Panc1 (cell line): ENCODE data around the gene AGRP. TPM values are rescaled to one million over a fixed set of nuclear protein-coding genes. Genes with fewer than 3 reads are reported as not detected.

ENCODE experiments used
- ATAC-seq: fragments of 200-7000 bp; cut with Tn5 transposase; 2 replicates; pipeline ENCODE4 v1.9.1; 2020; ENCODE audit warnings: mild to moderate bottlenecking, moderate library complexity
- BruUV-seq: library from RNA; stranded (reverse); fragments of 400-500 nt; replicated peaks from 2 replicates; lab custom pipeline; 2021; lab: Mats Ljungman, UMichigan
- CTCF ChIA-PET: fragments of 300-600 bp; sonication (Branson Sonifier 250); formaldehyde crosslinking; loops from one replicate; lab custom pipeline; 2022; ENCODE audit warnings: antibody characterized with exemption; lab: Charles Lee
- POLR2A ChIA-PET: fragments of 300-600 bp; sonication (Branson Sonifier 250); formaldehyde crosslinking; loops from one replicate; lab custom pipeline; 2022; ENCODE audit warnings: antibody characterized with exemption; lab: Charles Lee
- DNase-seq: peaks from one replicate; pipeline ENCODE4 v3.0.0-alpha.2; 2010; ENCODE audit warnings: low read depth, low spot score
- H3K27ac ChIP-seq: 2 replicates; pipeline ENCODE4 v1.5.1; 2011; ENCODE audit warnings: mild to moderate bottlenecking, low read length, inconsistent platforms
- H3K27me3 ChIP-seq: fragments of 200-500 bp; sonication (Bioruptor generic); 2 replicates; pipeline ENCODE4 v1.6.0; 2014; ENCODE audit warnings: low read length, inconsistent platforms; ENCODE audit not compliant: control insufficient read depth, insufficient read depth
- H3K36me3 ChIP-seq: fragments of 200-500 bp; sonication (Bioruptor generic); 2 replicates; pipeline ENCODE4 v1.5.1; 2014; ENCODE audit warnings: inconsistent platforms, mild to moderate bottlenecking, low read length, moderate library complexity; ENCODE audit not compliant: control insufficient read depth, insufficient read depth
- H3K4me1 ChIP-seq: 2 replicates; pipeline ENCODE4 v1.5.1; 2011; ENCODE audit warnings: inconsistent platforms, mild to moderate bottlenecking, low read length, moderate library complexity; ENCODE audit not compliant: control insufficient read depth, insufficient read depth
- H3K4me3 ChIP-seq, 2 experiments: 2 replicates each; pipeline ENCODE4 v1.5.1; 2011 to 2012; ENCODE audit warnings: low read depth in 2 of 2, low read length in 2 of 2, mild to moderate bottlenecking in 2 of 2, inconsistent platforms in 1 of 2, moderate library complexity in 1 of 2
- H3K9me3 ChIP-seq: fragments of 200-500 bp; sonication (Bioruptor generic); 2 replicates; pipeline ENCODE4 v1.5.1; 2014; ENCODE audit warnings: low read depth, mild to moderate bottlenecking, inconsistent platforms, low read length, moderate library complexity; ENCODE audit not compliant: control insufficient read depth, insufficient read depth
- CTCF ChIP-seq: fragments of 450-650 bp; IDR thresholded peaks from 2 replicates; pipeline ENCODE4 v1.5.1; 2017; ENCODE audit warnings: mild to moderate bottlenecking
- POLR2AphosphoS5 ChIP-seq: IDR thresholded peaks from 2 replicates; pipeline ENCODE4 v1.6.1; 2012; ENCODE audit warnings: mild to moderate bottlenecking, low read depth, low read length, moderate library complexity
- REST ChIP-seq, 2 experiments: IDR thresholded peaks; 2 replicates each; pipeline ENCODE4 v1.6.1; 2011 to 2012; ENCODE audit warnings: low read depth in 2 of 2, control low read depth in 1 of 2, low read length in 1 of 2, mild to moderate bottlenecking in 1 of 2, moderate library complexity in 1 of 2; ENCODE audit not compliant: insufficient read depth in 1 of 2
- SIN3A ChIP-seq: IDR thresholded peaks from 2 replicates; pipeline ENCODE4 v1.6.1; 2012; ENCODE audit warnings: low read depth, mild to moderate bottlenecking, low read length, moderate library complexity, borderline replicate concordance; ENCODE audit not compliant: insufficient read depth
- TCF7L2 ChIP-seq: IDR thresholded peaks from 2 replicates; pipeline ENCODE4 v1.6.1; 2011; ENCODE audit warnings: mild to moderate bottlenecking, low read depth, low read length, inconsistent platforms
- in situ Hi-C: cut with HindIII; loops from 2 replicates; pipeline ENCODE4 v1.10.0; 2016; ENCODE audit warnings: low sequenced_read_pairs, low pct_unique_long_range_greater_than_20kb
- intact Hi-C: fragments of 100-400 bp; cut with micrococcal nuclease; formaldehyde crosslinking; loops from one replicate; pipeline ENCODE4 v1.10.0; 2022; ENCODE audit not compliant: unreplicated experiment
- total RNA-seq: library from RNA; stranded (reverse); gene quantifications from one replicate; pipeline ENCODE4 v1.2.1, GENCODE V29; 2021; ENCODE audit not compliant: unreplicated experiment

The AGRP gene
- total RNA-seq, 1 experiment from 2014 or later, result not detected

- no peak for ATAC-seq
- no peak overlapping the region for H3K27ac ChIP-seq
- BruUV-seq, result no TSS peak
- H3K4me1 ChIP-seq, result no peaks in the 10 kb centered on the region
- no peaks in the 10 kb centered on the region for H3K9me3 ChIP-seq
- no peak overlapping the region for H3K4me3 ChIP-seq
- TF ChIP-seq CTCF (no peak), POLR2AphosphoS5 (no peak), REST (IDR thresholded peaks at IDR 0.05; ENCODE audit: insufficient read depth in 1 of 2, low read depth in 2 of 2, low read length in 1 of 2) (no peak), SIN3A (no peak), TCF7L2 (no peak)
- H3K27me3 ChIP-seq, result no peaks in the 10 kb centered on the region
- no peaks in the 10 kb centered on the region for H3K36me3 ChIP-seq
- no peak for DNase-seq
- intact Hi-C loops (no loop called here), in situ Hi-C loops (no loop called here)
- POLR2A ChIA-PET, result no interaction called here
- CTCF ChIA-PET, result interaction anchor here (1.2 kb wide), 1 partner anchor 15 kb away, joined by 3 read pairs; no protein-coding TSS in a partner anchor
Measured at GRCh38 chr16:67442581-67443255, 40.6 kb downstream of the AGRP start.

- intact Hi-C loops, result no loop called here
- Histone ChIP-seq H3K4me1 (no peaks in the 10 kb centered on the region), H3K27me3 (no peaks in the 10 kb centered on the region), H3K4me3 (no peak overlapping the region), H3K9me3 (no peaks in the 10 kb centered on the region), H3K36me3 (no peaks in the 10 kb centered on the region), H3K27ac (no peak overlapping the region)
- POLR2A ChIA-PET, result no interaction called here
- BruUV-seq, result no TSS peak
- TF ChIP-seq REST (IDR thresholded peaks at IDR 0.05; ENCODE audit: insufficient read depth in 1 of 2, low read depth in 2 of 2, low read length in 1 of 2) (no peak), POLR2AphosphoS5 (no peak), CTCF (no peak), SIN3A (no peak), TCF7L2 (no peak)
- DNase-seq, result no peak
- ATAC-seq, result no peak
- in situ Hi-C loops, result no loop called here
- CTCF ChIA-PET, result no interaction called here
Measured at GRCh38 chr16:67441907-67442306, 41.4 kb downstream of the AGRP start.
